HepG2 (cell line): ENCODE measurements around the gene NFATC3. TPM values are rescaled to one million over a fixed set of nuclear protein-coding genes. Genes with fewer than 3 reads are reported as not detected.
A peak's percentile ranks its signal among the peaks of the same experiment; 100 is the strongest.

Experiments used
- EP300 ChIP-seq, 3 experiments: sonication (generic) in 1 of 3; formaldehyde crosslinking in 1 of 3; IDR thresholded peaks; 2 replicates each; pipeline versions ENCODE4 v1.5.1 to v1.6.1; 2011 to 2020; ENCODE audit warnings: low read depth in 2 of 3, low read length in 2 of 3, borderline replicate concordance in 1 of 3, improper control_type of control experiment in 1 of 3, mild to moderate bottlenecking in 1 of 3, missing genetic modification reagents in 1 of 3, moderate library complexity in 1 of 3
- GABPA ChIP-seq, 2 experiments: IDR thresholded peaks; 2 replicates each; pipeline ENCODE4 v1.6.1; 2011 to 2016; ENCODE audit warnings: low read depth in 2 of 2, low read length in 1 of 2, missing biosample characterization in 1 of 2, missing genetic modification characterization in 1 of 2
- KLF6 ChIP-seq: IDR thresholded peaks from 2 replicates; pipeline ENCODE4 v1.8.0; 2016; ENCODE audit warnings: missing biosample characterization, missing genetic modification reagents
- LCORL ChIP-seq, 2 experiments: fragments of 450-650 bp in 1 of 2; sonication (generic) in 1 of 2; formaldehyde crosslinking in 1 of 2; IDR thresholded peaks; 2 replicates each; pipeline versions ENCODE4 v1.5.0 to v1.6.1; 2017 to 2020; ENCODE audit warnings: antibody characterized with exemption in 1 of 2, missing genetic modification reagents in 1 of 2
- MLXIP ChIP-seq: sonication (generic); formaldehyde crosslinking; IDR thresholded peaks from 2 replicates; pipeline ENCODE4 v1.9.0; 2021; ENCODE audit warnings: missing genetic modification reagents, borderline replicate concordance
- MXI1 ChIP-seq: IDR thresholded peaks from 3 replicates; pipeline ENCODE4 v1.6.1; 2012; ENCODE audit warnings: low read depth, low read length, inconsistent platforms, borderline replicate concordance
- PAX8 ChIP-seq: sonication (generic); formaldehyde crosslinking; IDR thresholded peaks from 2 replicates; pipeline ENCODE4 v1.8.0; 2022; ENCODE audit warnings: mild to moderate bottlenecking, missing genetic modification reagents, borderline replicate concordance
- RARG ChIP-seq: sonication (generic); formaldehyde crosslinking; IDR thresholded peaks from 2 replicates; pipeline ENCODE4 v1.4.0; 2020; ENCODE audit warnings: low read depth, mild to moderate bottlenecking, missing genetic modification reagents
- RBFOX2 ChIP-seq: fragments of 200-400 bp; formaldehyde crosslinking; IDR thresholded peaks from 2 replicates; pipeline ENCODE4 v1.6.1; 2017; ENCODE audit warnings: low read depth, mild to moderate bottlenecking, low read length
- SNAI1 ChIP-seq: sonication (generic); formaldehyde crosslinking; IDR thresholded peaks from 2 replicates; pipeline ENCODE4 v1.5.0; 2020; ENCODE audit warnings: mild to moderate bottlenecking, missing genetic modification reagents, borderline replicate concordance
- THRA ChIP-seq: sonication (generic); formaldehyde crosslinking; IDR thresholded peaks from 2 replicates; pipeline ENCODE4 v1.4.0; 2020; ENCODE audit warnings: missing genetic modification reagents, borderline replicate concordance
- TRIM24 ChIP-seq: sonication (generic); formaldehyde crosslinking; IDR thresholded peaks from 2 replicates; pipeline ENCODE4 v1.8.0; 2022; ENCODE audit warnings: mild to moderate bottlenecking, missing genetic modification reagents
- ZBTB38 ChIP-seq: sonication (generic); formaldehyde crosslinking; IDR thresholded peaks from 2 replicates; pipeline ENCODE4 v1.5.1; 2020; ENCODE audit warnings: mild to moderate bottlenecking, missing genetic modification reagents
- ZNF253 ChIP-seq: sonication (generic); formaldehyde crosslinking; IDR thresholded peaks from 2 replicates; pipeline ENCODE4 v1.8.0; 2022; ENCODE audit warnings: mild to moderate bottlenecking, missing genetic modification reagents, borderline replicate concordance
- ZNF30 ChIP-seq: sonication (generic); formaldehyde crosslinking; IDR thresholded peaks from 2 replicates; pipeline ENCODE4 v1.5.0; 2020; ENCODE audit warnings: mild to moderate bottlenecking, missing genetic modification reagents
- ZNF770 ChIP-seq: sonication (generic); formaldehyde crosslinking; IDR thresholded peaks from 2 replicates; pipeline ENCODE4 v1.5.0; 2020; ENCODE audit warnings: mild to moderate bottlenecking, missing genetic modification reagents
- ZNF879 ChIP-seq: sonication (generic); formaldehyde crosslinking; IDR thresholded peaks from 2 replicates; pipeline ENCODE4 v1.8.1; 2023; ENCODE audit warnings: missing genetic modification reagents
- ZUFSP ChIP-seq: sonication (generic); formaldehyde crosslinking; IDR thresholded peaks from 2 replicates; pipeline ENCODE4 v1.9.0; 2021; ENCODE audit warnings: missing genetic modification reagents, mild to moderate bottlenecking, borderline replicate concordance
- polyA plus RNA-seq, 8 experiments: library from polyadenylated mRNA; depleted of rRNA in 3 of 8; stranded (reverse) in 7 of 8; unstranded in 1 of 8; fragments of >200 nt; fragmentation: Illumina TruSeq in 4 of 8; extraction: Trizol in 4 of 8; gene quantifications; 2 replicates each; pipeline versions ENCODE4 v1.2.1 to v1.2.3, GENCODE V29; 2011 to 2016; ENCODE audit warnings: low read depth in 4 of 8, missing spikeins in 1 of 8, mixed read lengths in 1 of 8; ENCODE audit not compliant: insufficient read depth in 1 of 8
- total RNA-seq, 5 experiments: library from RNA; depleted of rRNA; stranded (reverse); fragments of >200 nt; fragmentation: Illumina TruSeq; extraction: Trizol; gene quantifications; 2 replicates each; pipeline ENCODE4 v1.2.3, GENCODE V29; 2016; ENCODE audit warnings: low read depth in 1 of 5

The NFATC3 gene
- total and polyA plus RNA-seq, 2 of the 13 experiments (the other 11 are each of a cell fraction or from before 2014, with no cell fraction given), result 52.6 to 62.7 TPM

- TF ChIP-seq PAX8 (CRISPR knock-in tag) (peak; percentile 82; the same call in 1 of the 2 replicates), RARG (no peak), TRIM24 (CRISPR knock-in tag) (no peak), ZNF770 (CRISPR knock-in tag) (peak; percentile 44), LCORL (IDR thresholded peaks at IDR 0.05) (no peak), LCORL (CRISPR knock-in tag; IDR thresholded peaks at IDR 0.05) (no peak), RBFOX2 (peak; percentile 85), ZNF879 (no peak), ZUFSP (no peak), GABPA (IDR thresholded peaks at IDR 0.05; ENCODE audit: low read depth, low read length) (no peak), GABPA (CRISPR knock-in tag; IDR thresholded peaks at IDR 0.05; ENCODE audit: low read depth) (no peak), MLXIP (no peak; the same call in 1 of the 2 replicates), SNAI1 (CRISPR knock-in tag) (no peak), EP300 (IDR thresholded peaks at IDR 0.05; ENCODE audit: low read depth in 2 of 2, low read length in 2 of 2) (0 out of 4 replicates have a peak, but pooled peaks of 1 of the 2 experiments have one; percentile 39), EP300 (CRISPR knock-in tag; IDR thresholded peaks at IDR 0.05; ENCODE audit: borderline replicate concordance) (no peak), ZNF253 (CRISPR knock-in tag) (peak; percentile 83), THRA (CRISPR knock-in tag) (peak; percentile 45), MXI1 (peak; percentile 17; the same call in 1 of the 3 replicates), ZNF30 (CRISPR knock-in tag) (no peak; the same call in 1 of the 2 replicates), KLF6 (CRISPR knock-in tag) (no peak; the same call in 1 of the 2 replicates), ZBTB38 (CRISPR knock-in tag) (peak; percentile 4)
These were observed 179.2 kb downstream of the NFATC3 start, which contains the start of gene SLC7A6 (continued) for GRCh38 chr16:68264128-68265077.
